Measurements from ENCODE around the gene HDAC9. TPM values are rescaled to one million over a fixed set of nuclear protein-coding genes. Genes with fewer than 3 reads are reported as not detected.

Gene HDAC9
- total and polyA plus RNA-seq, 12 donors = 2.6 to 23.1 (median 7.5) TPM

DNA sequence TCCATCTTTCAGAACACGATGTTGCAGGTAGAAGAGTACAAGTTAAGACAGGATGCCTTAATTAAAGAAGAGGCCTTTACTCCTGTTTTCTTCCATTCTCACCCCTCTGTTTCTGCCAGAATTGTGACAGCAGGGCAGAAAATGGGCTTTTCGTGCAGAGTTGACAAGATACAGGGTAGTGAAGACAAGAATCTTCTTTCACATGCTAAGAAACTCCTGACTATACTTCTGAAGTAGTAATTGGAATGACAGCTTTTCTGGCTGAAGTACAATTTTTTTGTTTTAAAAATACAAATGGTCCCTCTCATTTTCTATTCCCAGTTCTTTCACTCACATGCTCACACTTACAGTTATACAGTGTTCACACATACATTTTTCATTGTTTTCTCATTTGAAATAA, 22.1 kb downstream of the HDAC9 start:
- Histone ChIP-seq H3K27ac (no peak overlapping the region), H3K27me3 (no peaks in the 10 kb centered on the region), H3K4me1 (replicated peaks in 1 of 2) (no peaks in the 10 kb centered on the region), H3K4me3 (no peak overlapping the region), H3K36me3 (replicated peaks in 1 of 2) (no peaks in the 10 kb centered on the region), H3K9me3 (replicated peaks in 1 of 3) (no peaks in the 10 kb centered on the region)
- no peak for DNase-seq
- intact Hi-C loops (cut with DNase I) = no loop called here
- no peak for TF ChIP-seq POLR2A (IDR thresholded peaks at IDR 0.05)
- TF ChIP-seq, protein P1, sequence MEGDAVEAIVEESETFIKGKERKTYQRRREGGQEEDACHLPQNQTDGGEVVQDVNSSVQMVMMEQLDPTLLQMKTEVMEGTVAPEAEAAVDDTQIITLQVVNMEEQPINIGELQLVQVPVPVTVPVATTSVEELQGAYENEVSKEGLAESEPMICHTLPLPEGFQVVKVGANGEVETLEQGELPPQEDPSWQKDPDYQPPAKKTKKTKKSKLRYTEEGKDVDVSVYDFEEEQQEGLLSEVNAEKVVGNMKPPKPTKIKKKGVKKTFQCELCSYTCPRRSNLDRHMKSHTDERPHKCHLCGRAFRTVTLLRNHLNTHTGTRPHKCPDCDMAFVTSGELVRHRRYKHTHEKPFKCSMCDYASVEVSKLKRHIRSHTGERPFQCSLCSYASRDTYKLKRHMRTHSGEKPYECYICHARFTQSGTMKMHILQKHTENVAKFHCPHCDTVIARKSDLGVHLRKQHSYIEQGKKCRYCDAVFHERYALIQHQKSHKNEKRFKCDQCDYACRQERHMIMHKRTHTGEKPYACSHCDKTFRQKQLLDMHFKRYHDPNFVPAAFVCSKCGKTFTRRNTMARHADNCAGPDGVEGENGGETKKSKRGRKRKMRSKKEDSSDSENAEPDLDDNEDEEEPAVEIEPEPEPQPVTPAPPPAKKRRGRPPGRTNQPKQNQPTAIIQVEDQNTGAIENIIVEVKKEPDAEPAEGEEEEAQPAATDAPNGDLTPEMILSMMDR (IDR thresholded peaks at IDR 0.05) = no peak
- 80 to 88% (median 84%) methylated on average over 2 of the region's 2 CpGs for WGBS, 4 donors

DNA sequence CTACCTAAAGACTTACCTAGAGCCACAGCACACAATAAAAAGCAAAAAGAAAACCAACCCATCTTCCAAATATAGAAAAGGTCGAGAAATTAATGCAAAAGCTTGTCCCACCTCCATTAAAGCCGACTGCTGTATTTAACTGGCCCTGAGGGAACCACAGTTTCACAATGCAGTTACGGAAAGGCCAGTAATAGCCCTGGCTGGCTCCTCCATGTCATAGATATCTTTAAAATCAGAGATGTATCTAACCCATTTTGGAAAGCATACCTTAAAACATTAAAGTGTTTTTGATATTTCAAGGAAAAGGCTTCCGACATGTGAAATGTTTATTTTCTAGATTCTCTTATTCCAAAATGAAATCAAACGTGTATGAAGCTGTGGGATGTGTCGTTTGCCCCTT, 23.0 kb downstream of the HDAC9 start:
- TF ChIP-seq, protein P1 (IDR thresholded peaks at IDR 0.05) = no peak
- no peak for TF ChIP-seq POLR2A (IDR thresholded peaks at IDR 0.05)
- H3K27ac ChIP-seq = no peak overlapping the region
- H3K27me3 ChIP-seq = no peaks in the 10 kb centered on the region
- WGBS, 4 donors = 80 to 89% (median 84%) methylated on average over 6 of the region's 6 CpGs
- no peaks in the 10 kb centered on the region for H3K4me1 ChIP-seq (replicated peaks in 1 of 2)
- H3K36me3 ChIP-seq (replicated peaks in 1 of 2) = no peaks in the 10 kb centered on the region
- intact Hi-C loops (cut with DNase I) = no loop called here
- no peak overlapping the region for H3K4me3 ChIP-seq
- no peaks in the 10 kb centered on the region for H3K9me3 ChIP-seq (replicated peaks in 1 of 3)
- no peak for DNase-seq

DNA sequence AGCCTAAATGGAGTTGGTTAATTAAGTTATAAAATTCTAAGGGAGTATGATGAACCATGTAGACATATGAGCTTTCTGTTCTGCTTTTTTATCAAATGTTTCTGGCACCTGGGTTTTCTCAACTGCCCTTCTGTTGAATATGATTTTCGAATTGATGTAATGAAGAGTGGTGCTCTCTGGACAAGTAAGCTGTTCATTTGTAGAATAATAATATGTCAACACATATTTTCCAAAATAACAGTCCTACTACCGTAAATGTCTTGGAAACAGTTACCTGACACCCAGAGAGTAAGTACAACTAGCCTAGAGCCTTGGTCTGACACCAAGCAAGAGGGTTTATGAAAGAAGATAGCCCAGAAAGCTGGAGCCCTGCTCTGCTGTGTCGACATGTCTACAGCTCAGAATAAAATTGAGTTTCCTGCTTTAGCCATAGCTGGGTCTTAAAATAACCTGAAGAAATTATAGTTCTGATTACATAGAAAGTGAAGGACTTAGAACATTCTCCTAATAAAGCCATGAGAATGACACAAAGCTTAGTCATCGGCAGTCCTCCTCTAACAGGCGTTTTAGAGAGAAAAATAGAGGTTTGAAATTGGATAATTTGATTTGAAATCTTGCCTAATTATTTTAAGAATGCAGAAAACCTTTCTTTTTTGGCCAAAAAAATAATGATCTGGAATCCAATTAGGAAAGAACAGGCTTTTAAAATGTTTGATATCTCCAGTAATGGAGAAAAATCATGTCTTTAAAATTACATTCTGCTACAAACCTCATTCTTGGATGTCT, 25.1 kb downstream of the HDAC9 start:
- Histone ChIP-seq H3K9me3 (replicated peaks in 1 of 3) (no peaks in the 10 kb centered on the region), H3K4me1 (replicated peaks in 1 of 2) (no peaks in the 10 kb centered on the region), H3K4me3 (no peak overlapping the region), H3K27me3 (no peaks in the 10 kb centered on the region), H3K27ac (no peak overlapping the region), H3K36me3 (replicated peaks in 1 of 2) (no peaks in the 10 kb centered on the region)
- WGBS, 4 donors = 53 to 61% (median 54%) methylated on average over 5 of the region's 5 CpGs
- intact Hi-C loops (cut with DNase I) = no loop called here
- TF ChIP-seq POLR2A (IDR thresholded peaks at IDR 0.05) = no peak
- TF ChIP-seq, protein P1 (IDR thresholded peaks at IDR 0.05) = no peak
- DNase-seq = no peak

DNA sequence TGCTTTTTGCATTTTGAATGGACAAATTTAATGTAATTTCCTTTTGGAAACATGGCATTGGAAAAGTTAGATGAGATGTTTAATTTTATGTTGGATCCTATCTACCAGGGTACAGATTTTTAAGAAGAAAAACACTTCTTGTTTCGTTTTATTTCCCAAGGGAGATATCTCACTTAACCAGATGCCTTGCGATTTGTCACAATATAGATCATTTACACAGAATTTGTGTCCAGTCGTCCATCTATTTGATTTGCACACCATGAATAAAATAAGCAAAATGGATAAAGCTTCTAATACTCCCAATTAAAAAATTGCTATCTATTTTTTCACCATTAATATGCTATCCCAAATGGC, 25.7 kb downstream of the HDAC9 start:
- no peaks in the 10 kb centered on the region for H3K9me3 ChIP-seq (replicated peaks in 1 of 3)
- H3K27ac ChIP-seq = no peak overlapping the region
- 78 to 86% (median 82%) methylated on average over 3 of the region's 3 CpGs for WGBS, 4 donors
- H3K27me3 ChIP-seq = no peaks in the 10 kb centered on the region
- H3K36me3 ChIP-seq (replicated peaks in 1 of 2) = no peaks in the 10 kb centered on the region
- intact Hi-C loops (cut with DNase I) = no loop called here
- no peak overlapping the region for H3K4me3 ChIP-seq
- H3K4me1 ChIP-seq (replicated peaks in 1 of 2) = no peaks in the 10 kb centered on the region
- no peak for DNase-seq
- no peak for TF ChIP-seq POLR2A (IDR thresholded peaks at IDR 0.05)
- TF ChIP-seq, protein P1 (IDR thresholded peaks at IDR 0.05) = no peak

Measured in adrenal gland (tissue), 12 donors.